Neural cell (in vitro differentiated cells): ENCODE data around the gene TNKS1BP1. TPM values are rescaled to one million over a fixed set of nuclear protein-coding genes. Genes with fewer than 3 reads are reported as not detected.

Experiments used
- H2AFZ ChIP-seq: fragments of 200-600, 300-800 bp; sonication (generic), shearing (Covaris generic); 2 replicates; pipeline ENCODE4 v1.6.0; 2014; ENCODE audit warnings: low read depth, mild to moderate bottlenecking, antibody characterized with exemption, low read length, moderate library complexity
- H3F3A ChIP-seq: fragments of 200-600 bp; shearing (Covaris generic); 2 replicates; pipeline ENCODE4 v1.6.1; 2016; ENCODE audit warnings: mild to moderate bottlenecking, moderate library complexity, mixed read lengths, antibody characterized with exemption, low read length; ENCODE audit not compliant: insufficient read depth, poor library complexity, severe bottlenecking
- H3K27ac ChIP-seq: fragments of 200-600, 300-800 bp; sonication (generic), shearing (Covaris generic); 2 replicates; pipeline ENCODE4 v1.5.1; 2014; ENCODE audit warnings: mild to moderate bottlenecking, low read length, moderate library complexity
- H3K27me3 ChIP-seq: fragments of 300-800, 200-600 bp; sonication (generic), shearing (Covaris generic); 2 replicates; pipeline ENCODE4 v1.6.0; 2014; ENCODE audit warnings: mild to moderate bottlenecking, low read depth, low read length, moderate library complexity; ENCODE audit not compliant: insufficient read depth
- H3K36me3 ChIP-seq: fragments of 300-800, 200-600 bp; sonication (generic), shearing (Covaris generic); 2 replicates; pipeline ENCODE4 v1.5.1; 2014; ENCODE audit warnings: mild to moderate bottlenecking, antibody characterized with exemption, low read length, moderate library complexity; ENCODE audit not compliant: insufficient read depth
- H3K4me2 ChIP-seq: fragments of 300-800, 200-600 bp; sonication (generic), shearing (Covaris generic); 2 replicates; pipeline ENCODE4 v1.6.0; 2014; ENCODE audit warnings: mild to moderate bottlenecking, low read length
- H3K4me3 ChIP-seq: fragments of 300-800, 200-600 bp; sonication (generic), shearing (Covaris generic); 2 replicates; pipeline ENCODE4 v1.5.1; 2014; ENCODE audit warnings: mild to moderate bottlenecking, low read length, moderate library complexity
- H3K79me2 ChIP-seq: fragments of 200-600 bp; shearing (Covaris generic); replicated peaks from 2 replicates; pipeline ENCODE4 v1.6.0; 2014; ENCODE audit warnings: mild to moderate bottlenecking, low read length, moderate library complexity; ENCODE audit not compliant: insufficient read depth
- H3K9ac ChIP-seq: fragments of 300-800, 200-600 bp; sonication (generic), shearing (Covaris generic); 2 replicates; pipeline ENCODE4 v1.6.1; 2016; ENCODE audit warnings: mild to moderate bottlenecking, low read length, mixed read lengths
- H3K9me2 ChIP-seq: fragments of 200-600 bp; shearing (Covaris generic); 2 replicates; pipeline ENCODE4 v1.6.1; 2016; ENCODE audit warnings: mild to moderate bottlenecking, low read length, mixed read lengths; ENCODE audit not compliant: insufficient read depth
- H3K9me3 ChIP-seq: fragments of 200-600, 300-800 bp; sonication (generic), shearing (Covaris generic); 2 replicates; pipeline ENCODE4 v1.6.1; 2016; ENCODE audit warnings: mild to moderate bottlenecking, mixed run types, low read length, moderate library complexity, mixed read lengths
- H4K20me1 ChIP-seq: fragments of 200-600 bp; shearing (Covaris generic); 2 replicates; pipeline ENCODE4 v1.6.1; 2016; ENCODE audit warnings: mild to moderate bottlenecking, mixed run types; ENCODE audit not compliant: insufficient read depth
- EP300 ChIP-seq: fragments of 450-650 bp; conservative IDR thresholded peaks from 2 replicates; pipeline ENCODE4 v1.6.1; 2014; ENCODE audit warnings: antibody characterized with exemption, mild to moderate bottlenecking, moderate library complexity; ENCODE audit not compliant: poor library complexity, severe bottlenecking
- EZH2 ChIP-seq: fragments of 200-600, 300-800 bp; shearing (Covaris generic), sonication (generic); IDR thresholded peaks from 2 replicates; pipeline ENCODE4 v1.6.1; 2014; ENCODE audit warnings: antibody characterized with exemption, low read length, borderline replicate concordance, mild to moderate bottlenecking; ENCODE audit not compliant: insufficient read depth, poor library complexity, severe bottlenecking
- MXI1 ChIP-seq: fragments of 450-650 bp; conservative IDR thresholded peaks from 2 replicates; pipeline ENCODE4 v1.6.1; 2014; ENCODE audit warnings: antibody characterized with exemption, mild to moderate bottlenecking; ENCODE audit not compliant: poor library complexity, severe bottlenecking
- POLR2AphosphoS5 ChIP-seq: IDR thresholded peaks from 2 replicates; pipeline ENCODE4 v1.6.1; 2012
- RAD21 ChIP-seq: fragments of 450-650 bp; conservative IDR thresholded peaks from 2 replicates; pipeline ENCODE4 v1.6.1; 2014; ENCODE audit warnings: antibody characterized with exemption, mild to moderate bottlenecking, moderate library complexity
- SMC3 ChIP-seq: fragments of 450-650 bp; conservative IDR thresholded peaks from 2 replicates; pipeline ENCODE4 v1.6.1; 2014; ENCODE audit warnings: antibody characterized with exemption, mild to moderate bottlenecking, moderate library complexity; ENCODE audit not compliant: poor library complexity
- TAF1 ChIP-seq: IDR thresholded peaks from 2 replicates; pipeline ENCODE4 v1.6.1; 2012; ENCODE audit warnings: low read depth
- polyA plus RNA-seq: library from polyadenylated mRNA; depleted of rRNA; stranded (reverse); fragments of >200 nt; gene quantifications from 2 replicates; pipeline ENCODE4 v1.2.3, GENCODE V29; 2014
- TF ChIP-seq, protein P1 (sequence below): IDR thresholded peaks from 2 replicates; pipeline ENCODE4 v1.6.1; 2012; ENCODE audit warnings: borderline replicate concordance
- TF ChIP-seq, protein P2 (sequence below): fragments of 450-650 bp; IDR thresholded peaks from 2 replicates; pipeline ENCODE4 v1.5.1; 2014; ENCODE audit warnings: antibody characterized with exemption, mild to moderate bottlenecking, moderate library complexity; ENCODE audit not compliant: poor library complexity, severe bottlenecking

The TNKS1BP1 gene
- polyA plus RNA-seq, 1 donor from 2014 or later = 8.9 TPM

DNA sequence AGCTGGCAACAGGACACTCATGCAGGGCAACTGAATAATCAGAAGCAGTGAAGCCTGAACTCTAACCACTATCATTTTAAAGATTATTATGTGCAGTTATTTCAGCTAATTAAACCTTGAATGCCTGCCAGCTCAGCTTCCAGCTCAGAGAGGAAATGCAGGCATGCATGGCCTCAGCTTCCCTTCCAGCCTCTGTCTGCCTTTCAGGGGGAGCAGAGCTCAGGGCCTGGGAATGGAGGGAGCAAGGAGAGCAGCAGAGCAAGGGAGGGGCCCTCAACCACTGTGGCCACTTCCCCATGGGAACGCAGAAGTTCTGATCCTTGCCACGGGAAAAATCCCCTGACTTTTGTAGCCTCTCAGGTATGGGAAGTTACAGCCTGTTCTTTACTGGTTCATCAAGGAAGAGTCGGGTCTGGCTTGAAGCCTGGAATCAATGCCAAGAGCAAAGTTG is 55.2 kb downstream of the TNKS1BP1 start:
- Histone ChIP-seq H3K4me3 (no peak overlapping the region), H2AFZ (no peak overlapping the region), H3K9me3 (no peaks in the 10 kb centered on the region), H3K27ac (no peak overlapping the region), H3K9me2 (no peaks in the 10 kb centered on the region), H3K36me3 (no peaks in the 10 kb centered on the region), H4K20me1 (no peaks in the 10 kb centered on the region), H3K9ac (no peak overlapping the region), H3F3A (no peaks in the 10 kb centered on the region), H3K79me2 (no peaks in the 10 kb centered on the region), H3K4me2 (no peak overlapping the region), H3K27me3 (no peaks in the 10 kb centered on the region)
- TF ChIP-seq, protein P1, sequence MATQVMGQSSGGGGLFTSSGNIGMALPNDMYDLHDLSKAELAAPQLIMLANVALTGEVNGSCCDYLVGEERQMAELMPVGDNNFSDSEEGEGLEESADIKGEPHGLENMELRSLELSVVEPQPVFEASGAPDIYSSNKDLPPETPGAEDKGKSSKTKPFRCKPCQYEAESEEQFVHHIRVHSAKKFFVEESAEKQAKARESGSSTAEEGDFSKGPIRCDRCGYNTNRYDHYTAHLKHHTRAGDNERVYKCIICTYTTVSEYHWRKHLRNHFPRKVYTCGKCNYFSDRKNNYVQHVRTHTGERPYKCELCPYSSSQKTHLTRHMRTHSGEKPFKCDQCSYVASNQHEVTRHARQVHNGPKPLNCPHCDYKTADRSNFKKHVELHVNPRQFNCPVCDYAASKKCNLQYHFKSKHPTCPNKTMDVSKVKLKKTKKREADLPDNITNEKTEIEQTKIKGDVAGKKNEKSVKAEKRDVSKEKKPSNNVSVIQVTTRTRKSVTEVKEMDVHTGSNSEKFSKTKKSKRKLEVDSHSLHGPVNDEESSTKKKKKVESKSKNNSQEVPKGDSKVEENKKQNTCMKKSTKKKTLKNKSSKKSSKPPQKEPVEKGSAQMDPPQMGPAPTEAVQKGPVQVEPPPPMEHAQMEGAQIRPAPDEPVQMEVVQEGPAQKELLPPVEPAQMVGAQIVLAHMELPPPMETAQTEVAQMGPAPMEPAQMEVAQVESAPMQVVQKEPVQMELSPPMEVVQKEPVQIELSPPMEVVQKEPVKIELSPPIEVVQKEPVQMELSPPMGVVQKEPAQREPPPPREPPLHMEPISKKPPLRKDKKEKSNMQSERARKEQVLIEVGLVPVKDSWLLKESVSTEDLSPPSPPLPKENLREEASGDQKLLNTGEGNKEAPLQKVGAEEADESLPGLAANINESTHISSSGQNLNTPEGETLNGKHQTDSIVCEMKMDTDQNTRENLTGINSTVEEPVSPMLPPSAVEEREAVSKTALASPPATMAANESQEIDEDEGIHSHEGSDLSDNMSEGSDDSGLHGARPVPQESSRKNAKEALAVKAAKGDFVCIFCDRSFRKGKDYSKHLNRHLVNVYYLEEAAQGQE = no peak
- TF ChIP-seq EZH2 = no peak
- no peak for TF ChIP-seq MXI1
- TF ChIP-seq, protein P2, sequence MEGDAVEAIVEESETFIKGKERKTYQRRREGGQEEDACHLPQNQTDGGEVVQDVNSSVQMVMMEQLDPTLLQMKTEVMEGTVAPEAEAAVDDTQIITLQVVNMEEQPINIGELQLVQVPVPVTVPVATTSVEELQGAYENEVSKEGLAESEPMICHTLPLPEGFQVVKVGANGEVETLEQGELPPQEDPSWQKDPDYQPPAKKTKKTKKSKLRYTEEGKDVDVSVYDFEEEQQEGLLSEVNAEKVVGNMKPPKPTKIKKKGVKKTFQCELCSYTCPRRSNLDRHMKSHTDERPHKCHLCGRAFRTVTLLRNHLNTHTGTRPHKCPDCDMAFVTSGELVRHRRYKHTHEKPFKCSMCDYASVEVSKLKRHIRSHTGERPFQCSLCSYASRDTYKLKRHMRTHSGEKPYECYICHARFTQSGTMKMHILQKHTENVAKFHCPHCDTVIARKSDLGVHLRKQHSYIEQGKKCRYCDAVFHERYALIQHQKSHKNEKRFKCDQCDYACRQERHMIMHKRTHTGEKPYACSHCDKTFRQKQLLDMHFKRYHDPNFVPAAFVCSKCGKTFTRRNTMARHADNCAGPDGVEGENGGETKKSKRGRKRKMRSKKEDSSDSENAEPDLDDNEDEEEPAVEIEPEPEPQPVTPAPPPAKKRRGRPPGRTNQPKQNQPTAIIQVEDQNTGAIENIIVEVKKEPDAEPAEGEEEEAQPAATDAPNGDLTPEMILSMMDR = no peak
- no peak for TF ChIP-seq EP300
- TF ChIP-seq POLR2AphosphoS5 = no peak
- no peak for TF ChIP-seq SMC3
- TF ChIP-seq RAD21 = no peak
- no peak for TF ChIP-seq TAF1

DNA sequence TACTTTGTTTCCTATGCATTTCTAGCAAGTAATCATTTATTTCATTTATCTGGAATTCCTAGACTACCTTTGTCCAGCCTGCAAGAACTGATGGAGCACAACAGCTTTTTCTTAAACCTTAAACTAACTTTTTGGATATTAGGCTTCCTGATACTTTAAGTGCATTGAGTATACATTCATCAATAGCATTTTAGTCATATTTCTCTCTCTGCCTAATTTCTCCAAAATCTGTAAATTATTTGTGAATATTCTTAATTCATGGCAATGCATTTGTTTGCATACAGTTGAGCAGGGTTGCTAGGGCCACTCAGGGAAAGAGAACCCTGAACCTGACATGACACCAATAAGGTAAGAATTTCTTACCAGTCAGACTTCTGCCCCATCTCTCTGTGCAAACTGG is 58.6 kb downstream of the TNKS1BP1 start:
- Histone ChIP-seq H3K4me2 (no peak overlapping the region), H4K20me1 (no peaks in the 10 kb centered on the region), H3K4me3 (no peak overlapping the region), H3K36me3 (no peaks in the 10 kb centered on the region), H3F3A (no peaks in the 10 kb centered on the region), H3K9me3 (no peaks in the 10 kb centered on the region), H3K79me2 (no peaks in the 10 kb centered on the region), H3K27ac (no peak overlapping the region), H3K27me3 (no peaks in the 10 kb centered on the region), H3K9ac (no peak overlapping the region), H3K9me2 (no peaks in the 10 kb centered on the region), H2AFZ (no peak overlapping the region)
- TF ChIP-seq POLR2AphosphoS5 (no peak), EP300 (no peak), SMC3 (no peak), RAD21 (no peak), MXI1 (no peak), TAF1 (no peak), EZH2 (no peak)
- TF ChIP-seq, protein P2 = no peak
- TF ChIP-seq, protein P1 = no peak
